PC-9 (cell line): ENCODE results near the gene TGFB2. TPM values are rescaled to one million over a fixed set of nuclear protein-coding genes. Genes with fewer than 3 reads are reported as not detected.

ENCODE experiments used
- BruUV-seq: library from RNA; stranded (reverse); fragments of 400-500 nt; replicated peaks from 2 replicates; lab custom pipeline; 2021; lab: Mats Ljungman, UMichigan
- CTCF ChIA-PET: fragments of 300-600 bp; sonication (Branson Sonifier 250); formaldehyde crosslinking; loops from one replicate; lab custom pipeline; 2022; ENCODE audit warnings: antibody characterized with exemption; lab: Charles Lee
- POLR2A ChIA-PET: fragments of 300-600 bp; sonication (Branson Sonifier 250); formaldehyde crosslinking; loops from one replicate; lab custom pipeline; 2022; ENCODE audit warnings: antibody characterized with exemption; ENCODE audit not compliant: unreplicated experiment; lab: Charles Lee
- DNase-seq, 2 experiments: peaks; one replicate each; pipeline versions ENCODE4 v3.0.0 to v3.0.0-alpha.2; 2015 to 2022; ENCODE audit warnings: mixed read lengths in 1 of 2
- H2AFZ ChIP-seq: fragments of 200-600 bp; sonication (generic); 2 replicates; pipeline ENCODE4 v1.8.1; 2017; ENCODE audit warnings: antibody characterized with exemption
- H3F3A ChIP-seq: fragments of 200-600 bp; sonication (generic); 2 replicates; pipeline ENCODE4 v1.8.1; 2017; ENCODE audit warnings: antibody characterized with exemption, mild to moderate bottlenecking, low read depth; ENCODE audit not compliant: insufficient read depth
- H3K27ac ChIP-seq: fragments of 200-600 bp; sonication (generic); 2 replicates; pipeline ENCODE4 v1.6.1; 2016; ENCODE audit warnings: mixed run types
- H3K27me3 ChIP-seq: fragments of 200-600 bp; sonication (generic); 2 replicates; pipeline ENCODE4 v1.6.1; 2016; ENCODE audit warnings: low read depth, mixed run types; ENCODE audit not compliant: insufficient read depth
- H3K36me3 ChIP-seq: fragments of 200-600 bp; sonication (generic); 2 replicates; pipeline ENCODE4 v1.6.1; 2016; ENCODE audit warnings: low read depth, mixed run types
- H3K4me1 ChIP-seq: fragments of 200-600 bp; sonication (generic); replicated peaks from 2 replicates; pipeline ENCODE4 v1.6.1; 2016; ENCODE audit warnings: mixed run types; ENCODE audit not compliant: insufficient read depth
- H3K4me2 ChIP-seq: fragments of 200-600 bp; sonication (generic); 2 replicates; pipeline ENCODE4 v1.6.1; 2017; ENCODE audit warnings: mixed run types
- H3K4me3 ChIP-seq: fragments of 200-600 bp; sonication (generic); 2 replicates; pipeline ENCODE4 v1.6.1; 2016; ENCODE audit warnings: mixed run types
- H3K79me2 ChIP-seq: fragments of 200-600 bp; sonication (generic); 2 replicates; pipeline ENCODE4 v1.6.1; 2017; ENCODE audit warnings: low read depth, mixed run types
- H3K9me2 ChIP-seq: fragments of 200-600 bp; sonication (generic); 2 replicates; pipeline ENCODE4 v1.8.1; 2017; ENCODE audit warnings: mild to moderate bottlenecking; ENCODE audit not compliant: insufficient read depth
- H3K9me3 ChIP-seq: fragments of 200-600 bp; sonication (generic); 2 replicates; pipeline ENCODE4 v1.8.1; 2016; ENCODE audit warnings: low read depth; ENCODE audit not compliant: insufficient read depth
- H4K20me1 ChIP-seq: fragments of 200-600 bp; sonication (generic); 2 replicates; pipeline ENCODE4 v1.8.1; 2017; ENCODE audit not compliant: insufficient read depth
- CTCF ChIP-seq: fragments of 200-600 bp; sonication (generic); conservative IDR thresholded peaks from 2 replicates; pipeline ENCODE4 v1.6.1; 2017; ENCODE audit warnings: mixed run types, antibody characterized with exemption, mild to moderate bottlenecking, moderate library complexity
- EZH2 ChIP-seq: fragments of 200-600 bp; sonication (generic); IDR thresholded peaks from 2 replicates; pipeline ENCODE4 v1.8.0; 2017; ENCODE audit warnings: antibody characterized with exemption, low read depth
- intact Hi-C: fragments of 100-400 bp; cut with micrococcal nuclease; formaldehyde crosslinking; loops from one replicate; pipeline ENCODE4 v1.10.0; 2022; ENCODE audit not compliant: unreplicated experiment
- total RNA-seq: library from RNA; stranded (reverse); gene quantifications from 2 replicates; pipeline ENCODE4 v1.2.3, GENCODE V29; 2021

The TGFB2 gene
- total RNA-seq, 1 experiment from 2014 or later: 74.3 TPM

- Histone ChIP-seq H3K79me2 (no peaks in the 10 kb centered on the region), H4K20me1 (no peaks in the 10 kb centered on the region), H3K36me3 (no peaks in the 10 kb centered on the region), H3K4me1 (no peaks in the 10 kb centered on the region; the same call in 1 of the 2 replicates), H3K9me3 (peaks cover 9% of the 10 kb centered on the region), H3K4me3 (no peak overlapping the region), H3K27ac (no peak overlapping the region), H3K9me2 (no peaks in the 10 kb centered on the region), H3F3A (no peaks in the 10 kb centered on the region), H2AFZ (no peak overlapping the region), H3K4me2 (no peak overlapping the region), H3K27me3 (no peaks in the 10 kb centered on the region)
- ChIA-PET CTCF (no interaction called here), POLR2A (interaction anchor here (0.5 to 0.7 kb wide), 2 partner anchors 77 to 122 kb away, joined by 3 to 6 read pairs; partner anchors contain the start of gene TGFB2)
- no peak for DNase-seq
- intact Hi-C loops: no loop called here
- TF ChIP-seq CTCF (no peak), EZH2 (no peak)
- BruUV-seq: no TSS peak
These were observed 122.3 kb downstream of the TGFB2 start for GRCh38 chr1:218467101-218468072.

- TF ChIP-seq CTCF: no peak
- TF ChIP-seq EZH2: no peak
- no peak overlapping the region for H3K4me3 ChIP-seq
- no peaks in the 10 kb centered on the region for H4K20me1 ChIP-seq
- no peaks in the 10 kb centered on the region for H3K9me2 ChIP-seq
- H3F3A ChIP-seq: no peaks in the 10 kb centered on the region
- no peaks in the 10 kb centered on the region for H3K79me2 ChIP-seq
- ChIA-PET POLR2A (interaction anchor here (0.6 to 0.7 kb wide), 2 partner anchors 237 to 1606 kb away, joined by 6 to 8 read pairs; no protein-coding TSS in a partner anchor), CTCF (no interaction called here)
- no peak overlapping the region for H2AFZ ChIP-seq
- BruUV-seq: no TSS peak
- DNase-seq: no peak
- no peaks in the 10 kb centered on the region for H3K27me3 ChIP-seq
- no peak overlapping the region for H3K4me2 ChIP-seq
- no peaks in the 10 kb centered on the region for H3K36me3 ChIP-seq
- no peak overlapping the region for H3K27ac ChIP-seq
- peaks cover 5% of the 10 kb centered on the region for H3K9me3 ChIP-seq
- H3K4me1 ChIP-seq: no peaks in the 10 kb centered on the region
- intact Hi-C loops: no loop called here
These were observed 123.6 kb downstream of the TGFB2 start for GRCh38 chr1:218468711-218469110.

- POLR2A ChIA-PET: no interaction called here
- H3K27ac ChIP-seq: no peak overlapping the region
These were observed 127.7 kb downstream of the TGFB2 start for GRCh38 chr1:218472885-218473284.

More at GRCh38 chr1:218472885-218473284, 127.7 kb downstream of the TGFB2 start:
- CTCF ChIA-PET: no interaction called here
- TF ChIP-seq CTCF (no peak), EZH2 (no peak)
- Histone ChIP-seq H2AFZ (no peak overlapping the region; the same call in 1 of the 2 replicates), H3K9me3 (peaks cover 17% of the 10 kb centered on the region), H3K36me3 (no peaks in the 10 kb centered on the region), H3K9me2 (no peaks in the 10 kb centered on the region), H4K20me1 (no peaks in the 10 kb centered on the region), H3K79me2 (no peaks in the 10 kb centered on the region), H3K27me3 (no peaks in the 10 kb centered on the region), H3F3A (peaks cover 7% of the 10 kb centered on the region; the same call in 1 of the 2 replicates), H3K4me3 (no peak overlapping the region), H3K4me2 (no peak overlapping the region), H3K4me1 (peaks cover 13% of the 10 kb centered on the region; the same call in 1 of the 2 replicates)
- intact Hi-C loops: no loop called here
- DNase-seq: no peak
- BruUV-seq: no TSS peak
